Measurements from ENCODE around the gene TSPAN32.

The TSPAN32 gene

DNA sequence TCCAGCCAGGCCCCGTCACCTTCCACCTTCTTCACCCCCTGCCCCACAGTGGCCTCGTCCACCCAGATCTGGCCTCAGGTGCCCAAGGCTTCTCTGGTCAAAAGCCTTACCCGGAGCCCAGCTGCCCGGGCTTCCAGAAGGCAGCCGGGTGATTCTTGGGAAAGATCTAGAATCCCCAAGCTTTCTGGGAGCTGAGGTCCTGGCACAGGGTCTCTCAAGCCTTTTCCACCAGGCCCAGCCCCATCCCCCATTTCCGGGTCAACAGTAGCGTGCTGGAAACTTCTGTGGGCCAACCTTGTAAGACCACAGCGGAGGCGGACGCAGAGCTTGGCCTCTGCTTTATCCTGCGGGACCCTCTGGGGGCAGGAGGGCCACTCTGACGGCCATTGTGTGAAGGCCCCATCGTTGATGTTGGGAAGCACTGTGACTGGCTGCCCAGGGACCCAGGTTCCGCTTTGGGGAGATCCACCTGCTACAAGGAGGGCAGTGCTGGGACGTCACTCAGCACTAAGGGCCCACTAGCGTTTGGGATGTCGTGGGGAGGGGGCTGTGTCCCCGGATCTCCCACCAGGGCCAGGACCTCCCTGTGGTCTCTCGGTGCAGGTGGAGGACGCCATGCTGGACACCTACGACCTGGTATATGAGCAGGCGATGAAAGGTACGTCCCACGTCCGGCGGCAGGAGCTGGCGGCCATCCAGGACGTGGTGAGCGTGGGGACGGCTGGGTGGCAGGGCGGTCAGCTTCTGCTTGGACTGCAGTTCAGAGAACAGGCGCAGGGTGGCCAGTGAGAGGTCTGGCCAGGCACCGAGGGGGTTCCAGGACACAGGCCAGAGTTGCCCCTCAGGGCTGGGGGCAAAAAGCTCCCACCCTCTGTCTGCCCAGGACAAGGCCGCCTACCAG, 11.5 kb downstream of the TSPAN32 start:
- no peak for TF ChIP-seq CTBP1 (IDR thresholded peaks at IDR 0.05; ENCODE audit: borderline replicate concordance)
- TF ChIP-seq TARDBP (IDR thresholded peaks at IDR 0.05) = no peak
- TF ChIP-seq FOXM1 (IDR thresholded peaks at IDR 0.05; ENCODE audit: borderline replicate concordance) = no peak
- no peak for TF ChIP-seq SUZ12 (IDR thresholded peaks at IDR 0.05)
- no peak for DNase-seq (ENCODE audit: extremely low spot score)
- ChIA-PET CTCF (no interaction called here), POLR2A (no interaction called here)

DNA sequence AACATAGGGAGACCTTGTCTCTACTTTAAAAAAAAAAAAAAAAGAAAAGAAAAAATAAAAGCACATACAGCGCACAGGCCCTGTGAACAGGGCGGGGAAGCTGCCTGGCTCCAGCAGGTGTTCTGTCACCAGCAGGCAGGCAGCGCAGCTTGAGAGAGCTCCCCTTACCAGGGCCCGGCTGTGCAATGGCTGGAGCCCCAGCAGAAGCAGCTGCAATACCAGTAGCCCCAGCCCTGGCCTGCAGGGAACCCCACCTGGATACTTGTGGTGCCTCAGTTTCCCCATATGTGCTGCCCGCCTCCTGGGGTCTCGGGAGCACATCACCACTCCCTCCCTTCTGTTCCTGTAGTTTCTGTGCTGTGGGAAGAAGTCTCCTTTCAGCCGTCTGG, 12.3 kb downstream of the TSPAN32 start:
- no peak for DNase-seq (ENCODE audit: extremely low spot score)
- POLR2A ChIA-PET = no interaction called here
- CTCF ChIA-PET = no interaction called here
- TF ChIP-seq FOXK2 (IDR thresholded peaks at IDR 0.05) = no peak
- TF ChIP-seq SUZ12 (IDR thresholded peaks at IDR 0.05) = no peak
- TF ChIP-seq ZNF384 (IDR thresholded peaks at IDR 0.05) = no peak
- no peak for TF ChIP-seq LEF1 (IDR thresholded peaks at IDR 0.05; ENCODE audit: borderline replicate concordance)
- no peak for TF ChIP-seq SP1 (IDR thresholded peaks at IDR 0.05)
- no peak for TF ChIP-seq L3MBTL2 (conservative IDR thresholded peaks at IDR 0.05)
- TF ChIP-seq ARNT (IDR thresholded peaks at IDR 0.05) = no peak
- TF ChIP-seq NFRKB (IDR thresholded peaks at IDR 0.05) = no peak
- no peak for TF ChIP-seq HDGF (IDR thresholded peaks at IDR 0.05; ENCODE audit: borderline replicate concordance)
- no peak for TF ChIP-seq TARDBP (IDR thresholded peaks at IDR 0.05)
- TF ChIP-seq, protein P1, sequence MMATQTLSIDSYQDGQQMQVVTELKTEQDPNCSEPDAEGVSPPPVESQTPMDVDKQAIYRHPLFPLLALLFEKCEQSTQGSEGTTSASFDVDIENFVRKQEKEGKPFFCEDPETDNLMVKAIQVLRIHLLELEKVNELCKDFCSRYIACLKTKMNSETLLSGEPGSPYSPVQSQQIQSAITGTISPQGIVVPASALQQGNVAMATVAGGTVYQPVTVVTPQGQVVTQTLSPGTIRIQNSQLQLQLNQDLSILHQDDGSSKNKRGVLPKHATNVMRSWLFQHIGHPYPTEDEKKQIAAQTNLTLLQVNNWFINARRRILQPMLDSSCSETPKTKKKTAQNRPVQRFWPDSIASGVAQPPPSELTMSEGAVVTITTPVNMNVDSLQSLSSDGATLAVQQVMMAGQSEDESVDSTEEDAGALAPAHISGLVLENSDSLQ (IDR thresholded peaks at IDR 0.05) = no peak
- no peak for TF ChIP-seq FOXA1 (IDR thresholded peaks at IDR 0.05)
- TF ChIP-seq ELF4 (IDR thresholded peaks at IDR 0.05) = no peak
- TF ChIP-seq CTBP1 (IDR thresholded peaks at IDR 0.05; ENCODE audit: borderline replicate concordance) = no peak
- no peak for TF ChIP-seq BHLHE40 (IDR thresholded peaks at IDR 0.05; ENCODE audit: borderline replicate concordance)
- no peak for TF ChIP-seq FOXM1 (IDR thresholded peaks at IDR 0.05; ENCODE audit: borderline replicate concordance)

DNA sequence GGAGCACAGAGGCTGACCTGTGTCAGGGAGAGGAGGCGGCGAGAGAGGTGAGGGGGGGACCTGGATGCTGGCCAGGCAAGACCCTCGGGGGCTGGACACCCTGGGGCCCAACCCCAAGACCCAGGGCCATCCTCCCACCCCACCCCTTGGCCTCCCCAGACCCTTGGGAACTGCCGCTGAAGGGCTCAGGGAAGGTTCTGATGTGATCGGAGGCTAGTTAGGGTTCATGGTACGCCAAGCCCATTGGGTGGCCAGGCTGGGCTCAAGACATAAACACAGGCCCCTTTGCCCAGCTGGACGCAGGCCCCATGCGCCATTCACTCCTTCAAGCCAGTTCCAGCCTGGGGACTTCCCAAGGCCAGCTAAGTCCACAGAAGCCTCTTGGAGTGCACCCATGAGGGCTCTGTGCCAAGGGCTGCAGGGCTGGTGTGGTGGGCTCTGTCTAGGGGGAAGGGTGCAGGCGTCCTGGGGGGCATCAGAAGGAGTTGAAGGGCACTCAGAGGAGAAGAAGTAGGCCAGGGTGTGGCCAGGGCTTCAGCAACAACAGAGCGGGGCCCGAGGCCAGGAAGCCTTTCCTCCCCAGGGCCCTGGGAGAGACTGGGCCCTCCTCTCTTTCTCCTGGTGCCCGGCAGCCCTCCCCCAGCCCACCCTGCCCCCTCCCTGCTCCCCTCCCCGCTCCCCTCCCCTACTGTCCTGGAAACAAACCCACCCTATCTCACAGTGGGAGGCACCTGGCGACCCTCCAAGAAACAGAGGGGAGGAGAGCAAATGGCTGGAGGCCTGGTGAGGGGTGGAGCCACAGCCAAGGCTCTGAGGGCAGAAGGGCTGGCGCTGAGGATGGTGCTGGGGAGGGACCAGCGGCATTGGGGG, 12.9 kb downstream of the TSPAN32 start:
- no peak for DNase-seq (ENCODE audit: extremely low spot score)
- POLR2A ChIA-PET = no interaction called here
- CTCF ChIA-PET = no interaction called here
- no peak for TF ChIP-seq BHLHE40 (IDR thresholded peaks at IDR 0.05; ENCODE audit: borderline replicate concordance)
- no peak for TF ChIP-seq ELF4 (IDR thresholded peaks at IDR 0.05)
- TF ChIP-seq TARDBP (IDR thresholded peaks at IDR 0.05) = no peak
- TF ChIP-seq SUZ12 (IDR thresholded peaks at IDR 0.05) = no peak
- TF ChIP-seq FOXA1 (IDR thresholded peaks at IDR 0.05) = no peak
- TF ChIP-seq ARNT (IDR thresholded peaks at IDR 0.05) = no peak
- TF ChIP-seq LEF1 (IDR thresholded peaks at IDR 0.05; ENCODE audit: borderline replicate concordance) = no peak
- TF ChIP-seq CTBP1 (IDR thresholded peaks at IDR 0.05; ENCODE audit: borderline replicate concordance) = no peak
- no peak for TF ChIP-seq SP1 (IDR thresholded peaks at IDR 0.05)
- no peak for TF ChIP-seq FOXK2 (IDR thresholded peaks at IDR 0.05)

DNA sequence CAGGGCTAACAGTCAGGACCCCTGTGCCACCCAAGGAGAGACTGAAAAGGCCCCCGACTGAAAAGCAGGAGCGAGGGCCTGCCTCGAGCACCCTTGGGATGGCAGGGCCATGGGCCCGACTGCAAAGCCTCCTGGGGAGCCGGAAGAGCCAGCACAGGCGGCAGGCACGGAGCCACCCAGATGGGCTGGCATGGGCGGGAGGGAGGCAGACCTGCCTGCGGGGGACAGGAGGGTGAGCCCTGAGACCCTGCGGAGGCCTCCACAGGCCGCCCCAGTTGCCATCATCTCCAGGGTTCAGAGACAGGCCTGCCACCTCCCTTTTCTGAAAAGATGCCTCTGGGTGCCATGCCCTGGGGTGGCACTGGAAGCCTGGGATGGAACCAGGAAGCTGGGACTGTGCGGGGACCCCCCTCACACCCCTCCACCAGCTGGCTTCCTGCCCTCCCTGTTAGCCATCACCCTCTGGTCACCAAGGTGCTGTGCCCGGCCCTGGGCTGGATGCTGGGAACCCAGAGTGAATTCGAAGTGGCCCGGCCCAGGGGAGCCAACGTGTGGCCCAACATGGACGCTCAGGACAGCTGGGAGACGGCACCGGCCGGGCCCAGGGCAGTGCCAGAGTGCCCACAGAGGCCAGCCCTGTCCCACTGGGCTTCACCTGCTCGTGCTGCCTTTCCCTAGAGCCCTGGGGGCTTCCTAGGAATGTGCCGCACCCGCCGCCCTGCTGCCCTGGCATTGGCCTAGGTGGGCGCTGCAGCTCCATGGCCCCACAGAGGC, 13.8 kb downstream of the TSPAN32 start:
- POLR2A ChIA-PET = no interaction called here

DNA sequence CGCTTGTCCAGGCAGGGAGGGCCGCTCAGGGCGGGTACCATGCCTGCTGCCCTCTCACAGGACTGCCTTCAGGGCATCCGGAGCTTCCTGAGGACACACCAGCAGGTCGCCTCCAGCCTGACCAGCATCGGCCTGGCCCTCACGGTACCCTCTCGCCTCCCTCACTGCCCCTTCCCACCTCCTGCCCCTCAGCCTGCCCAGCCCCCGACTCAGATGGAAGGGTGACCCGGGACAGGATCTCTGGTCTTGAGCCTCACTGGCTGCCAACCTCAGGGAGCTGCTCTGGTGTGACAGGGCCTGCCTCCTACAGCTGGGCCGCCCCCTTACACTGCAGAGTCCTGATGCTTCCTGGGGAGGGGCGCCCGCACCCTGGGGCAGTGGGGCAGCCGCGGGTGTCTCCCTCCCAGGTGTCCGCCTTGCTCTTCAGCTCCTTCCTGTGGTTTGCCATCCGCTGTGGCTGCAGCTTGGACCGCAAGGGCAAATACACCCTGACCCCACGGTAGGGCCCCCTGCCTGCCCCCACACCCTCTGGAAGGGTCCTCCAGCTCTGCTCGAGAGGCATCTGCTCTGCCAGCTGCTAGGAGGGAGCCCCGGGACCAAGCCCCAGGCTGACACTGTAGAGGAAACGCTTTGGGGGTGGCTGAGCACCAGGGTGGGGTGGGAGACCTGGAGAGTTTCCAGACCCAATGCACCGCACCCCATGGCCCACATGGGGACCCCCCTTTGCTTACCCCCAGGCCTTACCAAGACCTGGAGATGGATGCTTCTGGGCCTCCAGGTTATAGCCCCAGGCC, 14.6 kb downstream of the TSPAN32 start:
- ChIA-PET POLR2A (no interaction called here), CTCF (no interaction called here)
- TF ChIP-seq NFRKB (IDR thresholded peaks at IDR 0.05) = no peak
- TF ChIP-seq SP1 (IDR thresholded peaks at IDR 0.05) = no peak
- no peak for TF ChIP-seq ELF4 (IDR thresholded peaks at IDR 0.05)
- no peak for TF ChIP-seq ZNF384 (IDR thresholded peaks at IDR 0.05)
- TF ChIP-seq FOXA1 (IDR thresholded peaks at IDR 0.05) = no peak
- TF ChIP-seq, protein P1 (IDR thresholded peaks at IDR 0.05) = no peak
- no peak for TF ChIP-seq TARDBP (IDR thresholded peaks at IDR 0.05)
- no peak for TF ChIP-seq L3MBTL2 (conservative IDR thresholded peaks at IDR 0.05)
- no peak for TF ChIP-seq FOXM1 (IDR thresholded peaks at IDR 0.05; ENCODE audit: borderline replicate concordance)
- DNase-seq (ENCODE audit: extremely low spot score) = no peak

More for the DNA sequence above, 13.8 kb downstream of the TSPAN32 start:
- CTCF ChIA-PET = no interaction called here
- DNase-seq (ENCODE audit: extremely low spot score) = no peak
- no peak for TF ChIP-seq HDGF (IDR thresholded peaks at IDR 0.05; ENCODE audit: borderline replicate concordance)
- no peak for TF ChIP-seq LEF1 (IDR thresholded peaks at IDR 0.05; ENCODE audit: borderline replicate concordance)
- no peak for TF ChIP-seq SP1 (IDR thresholded peaks at IDR 0.05)
- TF ChIP-seq CTBP1 (IDR thresholded peaks at IDR 0.05; ENCODE audit: borderline replicate concordance) = no peak
- TF ChIP-seq, protein P1 (IDR thresholded peaks at IDR 0.05) = no peak
- TF ChIP-seq FOXK2 (IDR thresholded peaks at IDR 0.05) = no peak
- no peak for TF ChIP-seq SUZ12 (IDR thresholded peaks at IDR 0.05)
- TF ChIP-seq ELF4 (IDR thresholded peaks at IDR 0.05) = no peak
- TF ChIP-seq NFRKB (IDR thresholded peaks at IDR 0.05) = no peak
- no peak for TF ChIP-seq ZNF384 (IDR thresholded peaks at IDR 0.05)
- no peak for TF ChIP-seq BHLHE40 (IDR thresholded peaks at IDR 0.05; ENCODE audit: borderline replicate concordance)
- TF ChIP-seq TARDBP (IDR thresholded peaks at IDR 0.05) = no peak
- no peak for TF ChIP-seq ARNT (IDR thresholded peaks at IDR 0.05)
- no peak for TF ChIP-seq FOXA1 (IDR thresholded peaks at IDR 0.05)
- no peak for TF ChIP-seq L3MBTL2 (conservative IDR thresholded peaks at IDR 0.05)
